ENCODE data around the gene ARHGAP29.

Gene ARHGAP29, protein sequence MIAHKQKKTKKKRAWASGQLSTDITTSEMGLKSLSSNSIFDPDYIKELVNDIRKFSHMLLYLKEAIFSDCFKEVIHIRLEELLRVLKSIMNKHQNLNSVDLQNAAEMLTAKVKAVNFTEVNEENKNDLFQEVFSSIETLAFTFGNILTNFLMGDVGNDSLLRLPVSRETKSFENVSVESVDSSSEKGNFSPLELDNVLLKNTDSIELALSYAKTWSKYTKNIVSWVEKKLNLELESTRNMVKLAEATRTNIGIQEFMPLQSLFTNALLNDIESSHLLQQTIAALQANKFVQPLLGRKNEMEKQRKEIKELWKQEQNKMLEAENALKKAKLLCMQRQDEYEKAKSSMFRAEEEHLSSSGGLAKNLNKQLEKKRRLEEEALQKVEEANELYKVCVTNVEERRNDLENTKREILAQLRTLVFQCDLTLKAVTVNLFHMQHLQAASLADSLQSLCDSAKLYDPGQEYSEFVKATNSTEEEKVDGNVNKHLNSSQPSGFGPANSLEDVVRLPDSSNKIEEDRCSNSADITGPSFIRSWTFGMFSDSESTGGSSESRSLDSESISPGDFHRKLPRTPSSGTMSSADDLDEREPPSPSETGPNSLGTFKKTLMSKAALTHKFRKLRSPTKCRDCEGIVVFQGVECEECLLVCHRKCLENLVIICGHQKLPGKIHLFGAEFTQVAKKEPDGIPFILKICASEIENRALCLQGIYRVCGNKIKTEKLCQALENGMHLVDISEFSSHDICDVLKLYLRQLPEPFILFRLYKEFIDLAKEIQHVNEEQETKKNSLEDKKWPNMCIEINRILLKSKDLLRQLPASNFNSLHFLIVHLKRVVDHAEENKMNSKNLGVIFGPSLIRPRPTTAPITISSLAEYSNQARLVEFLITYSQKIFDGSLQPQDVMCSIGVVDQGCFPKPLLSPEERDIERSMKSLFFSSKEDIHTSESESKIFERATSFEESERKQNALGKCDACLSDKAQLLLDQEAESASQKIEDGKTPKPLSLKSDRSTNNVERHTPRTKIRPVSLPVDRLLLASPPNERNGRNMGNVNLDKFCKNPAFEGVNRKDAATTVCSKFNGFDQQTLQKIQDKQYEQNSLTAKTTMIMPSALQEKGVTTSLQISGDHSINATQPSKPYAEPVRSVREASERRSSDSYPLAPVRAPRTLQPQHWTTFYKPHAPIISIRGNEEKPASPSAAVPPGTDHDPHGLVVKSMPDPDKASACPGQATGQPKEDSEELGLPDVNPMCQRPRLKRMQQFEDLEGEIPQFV

GRCh38 chr1:94237291-94238226, at the start of gene ARHGAP29:
Gene ARHGAP29 (minus strand): TSS chr1:94237584. CDS start chr1:94231611, 5,973 bp downstream.
- H3K36me3 ChIP-seq (ENCODE audit: control insufficient read depth, insufficient read depth, low read length) = no peaks in the 10 kb centered on the region
- H3K4me3 ChIP-seq (ENCODE audit: low read depth, low read length) = peak within 1 kb of the TSS; percentile 96
- peak within 1 kb of the TSS; percentile 86 for H3K9ac ChIP-seq (ENCODE audit: low read length)
- H3K9me3 ChIP-seq (ENCODE audit: control insufficient read depth, insufficient read depth, low read depth, low read length) = peaks cover 2% of the 10 kb centered on the region; the same call in 1 of the 2 replicates
- no peak within 1 kb of the TSS; the same call in 1 of the 2 replicates for H3K27ac ChIP-seq (ENCODE audit: low read depth, low read length)
- H3K27me3 ChIP-seq (ENCODE audit: control insufficient read depth, insufficient read depth, low read length) = peaks cover 45% of the 10 kb centered on the region
- peaks cover 15% of the 10 kb centered on the region for H3K4me1 ChIP-seq (ENCODE audit: control insufficient read depth, insufficient read depth, low read length)

DNA sequence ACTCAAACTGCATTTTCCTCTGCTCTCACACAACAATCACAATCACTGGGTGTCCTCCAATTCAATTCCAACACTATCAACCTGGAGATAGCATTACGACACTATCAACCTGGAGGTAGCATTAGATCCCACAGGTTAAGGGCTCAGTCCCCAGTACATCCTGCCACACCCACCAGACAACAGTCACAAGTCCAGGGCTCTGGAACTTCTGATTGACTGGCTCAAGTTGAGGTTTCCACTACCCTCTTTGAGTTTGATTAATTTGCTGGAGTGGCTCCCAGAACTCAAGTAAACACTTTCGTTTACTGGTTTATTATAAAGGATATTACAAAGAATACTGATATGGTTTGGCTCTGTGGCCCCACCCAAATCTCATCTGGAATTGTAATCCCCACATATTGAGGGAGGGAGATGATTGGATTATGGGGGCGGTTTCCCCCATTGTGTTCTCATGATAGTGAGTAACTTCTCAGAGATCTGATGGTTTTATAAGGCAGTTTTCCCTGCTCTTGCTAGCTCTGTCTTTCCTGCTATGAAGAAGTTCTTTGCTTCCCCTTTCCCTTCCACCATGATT, 49.6 kb upstream of the ARHGAP29 start:
- Histone ChIP-seq H3K27ac (ENCODE audit: low read depth, low read length) (no peak overlapping the region), H3K4me3 (ENCODE audit: low read depth, low read length) (no peak overlapping the region), H3K4me1 (ENCODE audit: control insufficient read depth, insufficient read depth, low read length) (no peaks in the 10 kb centered on the region), H3K27me3 (ENCODE audit: control insufficient read depth, insufficient read depth, low read length) (no peaks in the 10 kb centered on the region), H3K36me3 (ENCODE audit: control insufficient read depth, insufficient read depth, low read length) (no peaks in the 10 kb centered on the region), H3K9ac (ENCODE audit: low read length) (no peak overlapping the region), H3K9me3 (ENCODE audit: control insufficient read depth, insufficient read depth, low read depth, low read length) (no peaks in the 10 kb centered on the region)

DNA sequence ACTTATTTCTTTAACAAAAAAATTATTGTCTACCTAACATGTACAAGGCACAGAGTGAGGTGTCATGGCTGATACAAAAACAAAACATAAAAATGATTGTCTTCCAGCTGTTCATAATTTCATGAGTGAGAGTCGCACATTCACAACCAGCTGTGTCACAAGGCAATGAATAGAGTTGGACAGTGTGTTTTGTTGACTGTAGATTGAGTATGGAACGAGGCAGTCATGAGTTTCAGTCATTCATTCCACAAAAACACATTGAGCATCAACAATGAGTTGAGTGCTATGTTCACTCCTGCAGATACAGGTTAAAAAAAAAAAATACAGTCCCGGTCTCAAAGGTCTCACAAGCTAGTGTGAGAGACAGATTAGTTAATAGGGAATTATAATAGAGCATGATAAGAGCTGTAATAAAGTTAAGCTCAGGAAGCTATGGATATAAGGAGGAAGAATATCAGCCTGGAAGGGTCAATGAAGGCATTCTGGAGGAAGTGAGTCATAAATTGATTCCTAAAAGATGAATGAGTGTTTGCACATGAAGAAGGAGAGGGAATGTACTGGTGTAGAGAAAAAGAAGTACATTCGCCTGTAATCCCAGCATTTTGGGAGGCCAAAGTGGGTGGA, 47.8 kb upstream of the ARHGAP29 start:
- H3K4me1 ChIP-seq (ENCODE audit: control insufficient read depth, insufficient read depth, low read length) = no peaks in the 10 kb centered on the region
- no peak overlapping the region for H3K27ac ChIP-seq (ENCODE audit: low read depth, low read length)
- no peaks in the 10 kb centered on the region for H3K9me3 ChIP-seq (ENCODE audit: control insufficient read depth, insufficient read depth, low read depth, low read length)
- H3K9ac ChIP-seq (ENCODE audit: low read length) = no peak overlapping the region
- H3K4me3 ChIP-seq (ENCODE audit: low read depth, low read length) = no peak overlapping the region
- H3K27me3 ChIP-seq (ENCODE audit: control insufficient read depth, insufficient read depth, low read length) = no peaks in the 10 kb centered on the region
- no peaks in the 10 kb centered on the region for H3K36me3 ChIP-seq (ENCODE audit: control insufficient read depth, insufficient read depth, low read length)

- no peaks in the 10 kb centered on the region for H3K9me3 ChIP-seq (ENCODE audit: control insufficient read depth, insufficient read depth, low read depth, low read length)
- H3K27ac ChIP-seq (ENCODE audit: low read depth, low read length) = no peak overlapping the region
- no peaks in the 10 kb centered on the region for H3K4me1 ChIP-seq (ENCODE audit: control insufficient read depth, insufficient read depth, low read length)
- H3K36me3 ChIP-seq (ENCODE audit: control insufficient read depth, insufficient read depth, low read length) = no peaks in the 10 kb centered on the region
- no peaks in the 10 kb centered on the region for H3K27me3 ChIP-seq (ENCODE audit: control insufficient read depth, insufficient read depth, low read length)
- H3K4me3 ChIP-seq (ENCODE audit: low read depth, low read length) = no peak overlapping the region
- H3K9ac ChIP-seq (ENCODE audit: low read length) = no peak overlapping the region
Observed at GRCh38 chr1:94284476-94284875, 47.1 kb upstream of the ARHGAP29 start.

GRCh38 chr1:94283462-94283861, 46.1 kb upstream of the ARHGAP29 start:
- H3K27me3 ChIP-seq (ENCODE audit: control insufficient read depth, insufficient read depth, low read length) = no peaks in the 10 kb centered on the region
- H3K4me1 ChIP-seq (ENCODE audit: control insufficient read depth, insufficient read depth, low read length) = no peaks in the 10 kb centered on the region
- no peak overlapping the region for H3K4me3 ChIP-seq (ENCODE audit: low read depth, low read length)

GRCh38 chr1:94282143-94282711, 44.8 kb upstream of the ARHGAP29 start:
- no peak overlapping the region for H3K4me3 ChIP-seq (ENCODE audit: low read depth, low read length)
- H3K9ac ChIP-seq (ENCODE audit: low read length) = no peak overlapping the region
- no peaks in the 10 kb centered on the region for H3K27me3 ChIP-seq (ENCODE audit: control insufficient read depth, insufficient read depth, low read length)
- no peaks in the 10 kb centered on the region for H3K36me3 ChIP-seq (ENCODE audit: control insufficient read depth, insufficient read depth, low read length)
- no peaks in the 10 kb centered on the region for H3K9me3 ChIP-seq (ENCODE audit: control insufficient read depth, insufficient read depth, low read depth, low read length)
- no peak overlapping the region for H3K27ac ChIP-seq (ENCODE audit: low read depth, low read length)
- H3K4me1 ChIP-seq (ENCODE audit: control insufficient read depth, insufficient read depth, low read length) = no peaks in the 10 kb centered on the region

More at GRCh38 chr1:94283462-94283861, 46.1 kb upstream of the ARHGAP29 start:
- no peak overlapping the region for H3K9ac ChIP-seq (ENCODE audit: low read length)
- H3K9me3 ChIP-seq (ENCODE audit: control insufficient read depth, insufficient read depth, low read depth, low read length) = no peaks in the 10 kb centered on the region
- no peak overlapping the region for H3K27ac ChIP-seq (ENCODE audit: low read depth, low read length)
- H3K36me3 ChIP-seq (ENCODE audit: control insufficient read depth, insufficient read depth, low read length) = no peaks in the 10 kb centered on the region

DNA sequence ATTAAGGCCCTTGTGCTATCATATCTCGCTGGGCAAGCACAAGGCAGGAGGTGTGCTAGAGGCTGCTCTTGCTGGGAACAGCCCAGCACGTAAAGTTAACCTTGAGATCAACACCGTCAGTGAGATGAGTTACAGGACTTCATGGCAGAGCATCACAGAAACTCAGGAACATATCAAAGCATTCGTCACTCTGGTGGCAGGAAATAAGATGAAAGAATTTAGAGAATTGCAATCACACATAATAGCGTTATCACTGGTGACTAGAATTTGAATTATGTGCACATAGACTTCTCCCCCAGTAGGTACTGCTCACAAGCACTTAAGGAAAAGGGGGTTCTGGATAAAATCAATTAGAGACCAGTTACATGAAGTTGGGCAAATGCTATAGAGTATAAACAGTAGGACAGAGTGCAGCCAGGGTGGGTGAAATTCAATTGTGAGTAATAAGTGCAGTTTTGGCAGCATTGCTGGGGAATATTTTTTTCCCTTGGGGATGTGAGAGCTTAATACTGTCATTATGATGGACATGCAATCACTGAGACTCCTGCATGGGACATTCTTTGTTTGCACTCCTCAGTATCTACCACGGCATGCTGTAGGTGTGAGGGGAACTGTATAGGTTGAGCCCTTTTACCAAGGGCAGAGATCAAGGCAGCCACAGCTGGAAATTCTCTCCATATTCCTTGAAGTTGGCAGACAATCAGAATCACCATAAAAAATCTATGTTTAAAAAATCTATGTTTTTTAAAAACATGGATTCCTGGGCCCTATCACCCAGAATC, 44.2 kb upstream of the ARHGAP29 start:
- Histone ChIP-seq H3K9me3 (ENCODE audit: control insufficient read depth, insufficient read depth, low read depth, low read length) (no peaks in the 10 kb centered on the region), H3K36me3 (ENCODE audit: control insufficient read depth, insufficient read depth, low read length) (no peaks in the 10 kb centered on the region), H3K27ac (ENCODE audit: low read depth, low read length) (no peak overlapping the region), H3K4me3 (ENCODE audit: low read depth, low read length) (no peak overlapping the region), H3K4me1 (ENCODE audit: control insufficient read depth, insufficient read depth, low read length) (no peaks in the 10 kb centered on the region), H3K27me3 (ENCODE audit: control insufficient read depth, insufficient read depth, low read length) (no peaks in the 10 kb centered on the region), H3K9ac (ENCODE audit: low read length) (no peak overlapping the region)

- Histone ChIP-seq H3K4me3 (ENCODE audit: low read depth, low read length) (no peak overlapping the region), H3K27me3 (ENCODE audit: control insufficient read depth, insufficient read depth, low read length) (no peaks in the 10 kb centered on the region), H3K4me1 (ENCODE audit: control insufficient read depth, insufficient read depth, low read length) (no peaks in the 10 kb centered on the region), H3K36me3 (ENCODE audit: control insufficient read depth, insufficient read depth, low read length) (no peaks in the 10 kb centered on the region), H3K9me3 (ENCODE audit: control insufficient read depth, insufficient read depth, low read depth, low read length) (no peaks in the 10 kb centered on the region), H3K9ac (ENCODE audit: low read length) (no peak overlapping the region), H3K27ac (ENCODE audit: low read depth, low read length) (no peak overlapping the region)
Observed at GRCh38 chr1:94280541-94280940, 43.2 kb upstream of the ARHGAP29 start.

GRCh38 chr1:94279462-94279861, 42.1 kb upstream of the ARHGAP29 start:
- Histone ChIP-seq H3K4me1 (ENCODE audit: control insufficient read depth, insufficient read depth, low read length) (no peaks in the 10 kb centered on the region), H3K27ac (ENCODE audit: low read depth, low read length) (no peak overlapping the region), H3K27me3 (ENCODE audit: control insufficient read depth, insufficient read depth, low read length) (no peaks in the 10 kb centered on the region), H3K9ac (ENCODE audit: low read length) (no peak overlapping the region), H3K9me3 (ENCODE audit: control insufficient read depth, insufficient read depth, low read depth, low read length) (no peaks in the 10 kb centered on the region), H3K36me3 (ENCODE audit: control insufficient read depth, insufficient read depth, low read length) (no peaks in the 10 kb centered on the region), H3K4me3 (ENCODE audit: low read depth, low read length) (no peak overlapping the region)
